Measurements from ENCODE around the gene TVP23A.

- TF ChIP-seq POLR2A (IDR thresholded peaks at IDR 0.05; ENCODE audit: low read depth, low read length): no peak
- no peak for TF ChIP-seq POLR2AphosphoS5 (IDR thresholded peaks at IDR 0.05; ENCODE audit: low read depth, low read length)
- no peak for TF ChIP-seq TAF1 (IDR thresholded peaks at IDR 0.05; ENCODE audit: low read depth, low read length)
- TF ChIP-seq SPI1 (IDR thresholded peaks at IDR 0.05; ENCODE audit: low read depth, low read length): no peak
Observed at GRCh38 chr16:10808218-10808617, 10.4 kb downstream of the TVP23A start.
